Spinal cord (tissue), 10 donors: ENCODE results near the gene DMRTB1. TPM values are rescaled to one million over a fixed set of nuclear protein-coding genes. Genes with fewer than 3 reads are reported as not detected.

Experiments
- DNase-seq, 6 donors: peaks; one replicate each; pipeline versions ENCODE4 v3.0.0 to v3.0.0-alpha.2; 2013 to 2015; ENCODE audit warnings: low spot score in 6 of 6, low read depth in 4 of 6
- H3K27ac ChIP-seq: one replicate; pipeline ENCODE4 v1.5.1; 2013; ENCODE audit warnings: low read depth, low read length, control low read depth
- H3K27me3 ChIP-seq: one replicate; pipeline ENCODE4 v1.6.1; 2013; ENCODE audit warnings: low read length; ENCODE audit not compliant: control insufficient read depth, insufficient read depth
- H3K36me3 ChIP-seq: one replicate; pipeline ENCODE4 v1.6.1; 2013; ENCODE audit warnings: low read length; ENCODE audit not compliant: control insufficient read depth, insufficient read depth
- H3K4me1 ChIP-seq: one replicate; pipeline ENCODE4 v1.6.1; 2013; ENCODE audit warnings: low read length; ENCODE audit not compliant: control insufficient read depth, insufficient read depth
- H3K4me3 ChIP-seq: one replicate; pipeline ENCODE4 v1.5.1; 2013; ENCODE audit warnings: low read depth, low read length, control low read depth
- H3K9me3 ChIP-seq: one replicate; pipeline ENCODE4 v1.6.1; 2013; ENCODE audit warnings: low read length; ENCODE audit not compliant: control insufficient read depth, insufficient read depth
- WGBS: methylation state at CpG from one replicate; pipeline ENCODE4 v1.1.5; 2013; ENCODE audit warnings: missing lambda C conversion rate; ENCODE audit not compliant: insufficient coverage; 5-methylcytosine and 5-hydroxymethylcytosine counted together
- polyA plus RNA-seq, 2 donors: library from polyadenylated mRNA; unstranded; fragments of 120-200 nt; gene quantifications; one replicate each; pipeline ENCODE4 v1.2.1, GENCODE V29; 2013; ENCODE audit not compliant: insufficient read length in 2 of 2
- total RNA-seq, 2 donors: library from RNA; depleted of rRNA in 1 of 2; stranded (reverse); fragments of 120-200 nt in 1 of 2; fragments of >200 nt in 1 of 2; gene quantifications; one replicate each; pipeline versions ENCODE4 v1.2.3 to v1.2.4, GENCODE V29; 2013 to 2014
- donor health status: healthy.

Gene DMRTB1
- total and polyA plus RNA-seq, 4 donors, result not detected

- Histone ChIP-seq H3K36me3 (no peaks in the 10 kb centered on the region), H3K4me3 (no peak overlapping the region), H3K4me1 (no peaks in the 10 kb centered on the region), H3K27me3 (peaks cover 2% of the 10 kb centered on the region), H3K9me3 (no peaks in the 10 kb centered on the region), H3K27ac (no peak overlapping the region)
- WGBS, result no CpG with 5 or more reads among the region's 2 CpGs
- no peak for DNase-seq
Measured at GRCh38 chr1:53448241-53448841, 10.9 kb upstream of the DMRTB1 start.

- H3K27ac ChIP-seq, result no peak overlapping the region
- H3K36me3 ChIP-seq, result no peaks in the 10 kb centered on the region
- no peaks in the 10 kb centered on the region for H3K9me3 ChIP-seq
- no peak for DNase-seq
- H3K4me1 ChIP-seq, result no peaks in the 10 kb centered on the region
- WGBS, result no CpG with 5 or more reads among the region's 3 CpGs
- peaks cover 2% of the 10 kb centered on the region for H3K27me3 ChIP-seq
- H3K4me3 ChIP-seq, result no peak overlapping the region
Measured at GRCh38 chr1:53449021-53449420, 10.2 kb upstream of the DMRTB1 start.

GRCh38 chr1:53449693-53450092 lies 9.5 kb upstream of the DMRTB1 start:
- Histone ChIP-seq H3K4me3 (no peak overlapping the region), H3K9me3 (no peaks in the 10 kb centered on the region), H3K27ac (no peak overlapping the region), H3K36me3 (no peaks in the 10 kb centered on the region), H3K27me3 (peaks cover 2% of the 10 kb centered on the region), H3K4me1 (no peaks in the 10 kb centered on the region)
- DNase-seq, result no peak
- 38% methylated on average over 6 of the region's 8 CpGs for WGBS

- no peak overlapping the region for H3K4me3 ChIP-seq
- H3K9me3 ChIP-seq, result no peaks in the 10 kb centered on the region
- H3K27ac ChIP-seq, result no peak overlapping the region
- no CpG with 5 or more reads among the region's 2 CpGs for WGBS
- no peaks in the 10 kb centered on the region for H3K36me3 ChIP-seq
- no peaks in the 10 kb centered on the region for H3K4me1 ChIP-seq
- H3K27me3 ChIP-seq, result peaks cover 2% of the 10 kb centered on the region
- no peak for DNase-seq
Measured at GRCh38 chr1:53450225-53450624, 9.0 kb upstream of the DMRTB1 start.

- 88% methylated on average over 3 of the region's 3 CpGs for WGBS
Measured at GRCh38 chr1:53454019-53454418, 5.2 kb upstream of the DMRTB1 start.

GRCh38 chr1:53455364-53455991 lies 3.7 kb upstream of the DMRTB1 start:
- Histone ChIP-seq H3K27me3 (no peaks in the 10 kb centered on the region), H3K9me3 (no peaks in the 10 kb centered on the region), H3K4me3 (no peak overlapping the region), H3K27ac (no peak overlapping the region), H3K36me3 (no peaks in the 10 kb centered on the region), H3K4me1 (no peaks in the 10 kb centered on the region)
- WGBS, result 60% methylated on average over 1 of the region's 6 CpGs
- peak in 3 of 6 donors; percentile 24 to 94 (median 40) for DNase-seq

More at GRCh38 chr1:53454019-53454418, 5.2 kb upstream of the DMRTB1 start:
- Histone ChIP-seq H3K27me3 (no peaks in the 10 kb centered on the region), H3K36me3 (no peaks in the 10 kb centered on the region), H3K4me3 (no peak overlapping the region), H3K9me3 (no peaks in the 10 kb centered on the region), H3K27ac (no peak overlapping the region), H3K4me1 (no peaks in the 10 kb centered on the region)
- no peak for DNase-seq

GRCh38 chr1:53458634-53459033 lies 565 bp upstream of the DMRTB1 start:
- no CpG with 5 or more reads among the region's 3 CpGs for WGBS
- no peak for DNase-seq
- H3K27ac ChIP-seq, result no peak overlapping the region
- H3K4me1 ChIP-seq, result peaks cover 5% of the 10 kb centered on the region
- H3K9me3 ChIP-seq, result no peaks in the 10 kb centered on the region
- no peaks in the 10 kb centered on the region for H3K36me3 ChIP-seq
- H3K27me3 ChIP-seq, result no peaks in the 10 kb centered on the region
- no peak overlapping the region for H3K4me3 ChIP-seq

- Histone ChIP-seq H3K27ac (no peak overlapping the region), H3K9me3 (no peaks in the 10 kb centered on the region), H3K4me1 (peaks cover 5% of the 10 kb centered on the region), H3K36me3 (no peaks in the 10 kb centered on the region), H3K4me3 (no peak overlapping the region), H3K27me3 (no peaks in the 10 kb centered on the region)
- no peak for DNase-seq
- WGBS, result 97% methylated on average over 23 of the region's 25 CpGs
Measured at GRCh38 chr1:53460211-53460634, 1.0 kb downstream of the DMRTB1 start.

GRCh38 chr1:53460666-53461322 lies 1.6 kb downstream of the DMRTB1 start:
- Histone ChIP-seq H3K27ac (no peak overlapping the region), H3K36me3 (no peaks in the 10 kb centered on the region), H3K9me3 (no peaks in the 10 kb centered on the region), H3K4me3 (no peak overlapping the region), H3K4me1 (peaks cover 5% of the 10 kb centered on the region), H3K27me3 (no peaks in the 10 kb centered on the region)
- 84% methylated on average over 29 of the region's 29 CpGs for WGBS
- no peak for DNase-seq
